ENCODE data around the gene CAMK1D.

DNA sequence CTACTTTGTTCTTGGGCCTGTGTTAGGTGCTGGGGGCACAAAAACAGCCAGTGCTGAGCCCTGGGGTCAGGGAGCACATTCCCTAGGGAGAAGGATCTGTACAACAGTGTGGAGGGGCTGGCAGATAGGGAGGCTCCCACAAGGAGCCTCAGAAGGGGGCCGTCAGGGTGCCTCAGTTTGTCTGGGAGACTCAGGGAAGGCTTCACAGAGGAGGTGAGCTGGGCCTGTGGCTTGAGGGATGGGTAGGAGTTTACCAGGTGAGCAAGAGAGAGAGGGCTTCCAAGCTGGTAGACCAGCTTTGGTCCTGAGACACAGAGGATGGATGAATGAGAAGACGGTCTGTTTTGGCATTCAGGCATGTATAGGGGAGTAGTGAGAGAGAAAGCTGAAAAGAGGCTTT is 52.1 kb downstream of the CAMK1D start:
- TF ChIP-seq, protein P1, sequence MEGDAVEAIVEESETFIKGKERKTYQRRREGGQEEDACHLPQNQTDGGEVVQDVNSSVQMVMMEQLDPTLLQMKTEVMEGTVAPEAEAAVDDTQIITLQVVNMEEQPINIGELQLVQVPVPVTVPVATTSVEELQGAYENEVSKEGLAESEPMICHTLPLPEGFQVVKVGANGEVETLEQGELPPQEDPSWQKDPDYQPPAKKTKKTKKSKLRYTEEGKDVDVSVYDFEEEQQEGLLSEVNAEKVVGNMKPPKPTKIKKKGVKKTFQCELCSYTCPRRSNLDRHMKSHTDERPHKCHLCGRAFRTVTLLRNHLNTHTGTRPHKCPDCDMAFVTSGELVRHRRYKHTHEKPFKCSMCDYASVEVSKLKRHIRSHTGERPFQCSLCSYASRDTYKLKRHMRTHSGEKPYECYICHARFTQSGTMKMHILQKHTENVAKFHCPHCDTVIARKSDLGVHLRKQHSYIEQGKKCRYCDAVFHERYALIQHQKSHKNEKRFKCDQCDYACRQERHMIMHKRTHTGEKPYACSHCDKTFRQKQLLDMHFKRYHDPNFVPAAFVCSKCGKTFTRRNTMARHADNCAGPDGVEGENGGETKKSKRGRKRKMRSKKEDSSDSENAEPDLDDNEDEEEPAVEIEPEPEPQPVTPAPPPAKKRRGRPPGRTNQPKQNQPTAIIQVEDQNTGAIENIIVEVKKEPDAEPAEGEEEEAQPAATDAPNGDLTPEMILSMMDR (IDR thresholded peaks at IDR 0.05) = no peak
- TF ChIP-seq POLR2AphosphoS5 (IDR thresholded peaks at IDR 0.05) = no peak
- no peak for TF ChIP-seq POLR2A (IDR thresholded peaks at IDR 0.05)
